Smooth muscle cell (in vitro differentiated cells): ENCODE data around the gene LRG1. TPM values are rescaled to one million over a fixed set of nuclear protein-coding genes. Genes with fewer than 3 reads are reported as not detected.

Source experiments
- DNase-seq: peaks from one replicate; lab custom pipeline; 2025; ENCODE audit not compliant: unreplicated experiment; lab: John Stamatoyannopoulos, UW
- H2AFZ ChIP-seq: fragments of 200-600 bp; sonication (generic); 2 replicates; pipeline ENCODE4 v1.6.0; 2016; ENCODE audit warnings: antibody characterized with exemption, low read depth, mild to moderate bottlenecking
- H3F3A ChIP-seq: fragments of 200-600 bp; sonication (generic); 2 replicates; pipeline ENCODE4 v1.6.0; 2017; ENCODE audit warnings: antibody characterized with exemption, low read depth
- H3K27ac ChIP-seq: fragments of 200-600 bp; sonication (generic); 2 replicates; pipeline ENCODE4 v1.5.1; 2016; ENCODE audit warnings: low read depth, mild to moderate bottlenecking
- H3K27me3 ChIP-seq: fragments of 200-600 bp; sonication (generic); 2 replicates; pipeline ENCODE4 v1.6.1; 2016; ENCODE audit warnings: low read depth, mild to moderate bottlenecking
- H3K36me3 ChIP-seq: fragments of 200-600 bp; sonication (generic); 2 replicates; pipeline ENCODE4 v1.5.1; 2016; ENCODE audit warnings: low read depth
- H3K4me1 ChIP-seq: fragments of 200-600 bp; sonication (generic); 2 replicates; pipeline ENCODE4 v1.5.1; 2016; ENCODE audit warnings: low read depth
- H3K4me2 ChIP-seq: fragments of 200-600 bp; sonication (generic); 2 replicates; pipeline ENCODE4 v1.6.0; 2016; ENCODE audit warnings: mild to moderate bottlenecking
- H3K4me3 ChIP-seq: fragments of 200-600 bp; sonication (generic); 2 replicates; pipeline ENCODE4 v1.5.1; 2016; ENCODE audit warnings: mild to moderate bottlenecking
- H3K79me2 ChIP-seq: fragments of 200-600 bp; sonication (generic); 2 replicates; pipeline ENCODE4 v1.6.0; 2016; ENCODE audit warnings: low read depth, mild to moderate bottlenecking
- H3K9ac ChIP-seq: fragments of 200-600 bp; sonication (generic); 2 replicates; pipeline ENCODE4 v1.6.0; 2016; ENCODE audit warnings: low read depth
- H3K9me3 ChIP-seq: fragments of 200-600 bp; sonication (generic); replicated peaks from 2 replicates; pipeline ENCODE4 v1.5.1; 2016; ENCODE audit warnings: low read depth
- H4K20me1 ChIP-seq: fragments of 200-600 bp; sonication (generic); 2 replicates; pipeline ENCODE4 v1.6.0; 2016; ENCODE audit warnings: low read depth
- WGBS: methylation state at CpG from one replicate; pipeline ENCODE4 v1.1.7; 2016; ENCODE audit warnings: low lambda C conversion rate; 5-methylcytosine and 5-hydroxymethylcytosine counted together
- polyA plus RNA-seq: library from polyadenylated mRNA; unstranded; fragments of >200 nt; fragmentation: Nextera tagmentation; extraction: Ambion mirVana; gene quantifications from 2 replicates; pipeline ENCODE4 v1.2.1, GENCODE V29; 2016
- total RNA-seq: library from RNA; depleted of rRNA; stranded (reverse); fragments of >200 nt; gene quantifications from 2 replicates; pipeline ENCODE4 v1.2.3, GENCODE V29; 2014
- TF ChIP-seq, protein P1 (sequence below): fragments of 200-600 bp; sonication (generic); IDR thresholded peaks from 2 replicates; pipeline ENCODE4 v1.5.1; 2017; ENCODE audit warnings: borderline replicate concordance, mild to moderate bottlenecking, antibody characterized with exemption; ENCODE audit not compliant: insufficient read depth, poor library complexity, severe bottlenecking

The LRG1 gene
- total and polyA plus RNA-seq, 2 experiments from 2014 or later, result not detected

DNA sequence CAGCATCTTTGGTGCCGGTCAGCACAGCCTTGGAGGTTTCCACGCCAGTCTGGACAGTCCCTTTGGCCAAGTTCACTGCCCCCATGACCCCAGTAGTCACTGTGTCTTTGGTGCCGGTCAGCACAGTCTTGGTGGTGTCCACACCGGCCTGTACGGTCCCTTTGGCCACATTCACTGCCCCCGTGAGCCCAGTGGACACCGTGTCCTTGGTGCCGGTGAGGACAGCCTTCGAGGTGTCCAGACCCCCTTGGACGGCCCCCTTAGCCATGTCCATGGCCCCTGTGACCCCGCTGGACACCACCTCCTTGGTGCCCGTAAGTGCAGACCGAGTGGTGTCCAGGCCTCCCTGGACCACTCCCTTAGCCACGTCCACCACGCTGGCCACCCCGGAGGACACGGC is 26.6 kb downstream of the LRG1 start:
- Histone ChIP-seq H3F3A (no peaks in the 10 kb centered on the region), H4K20me1 (no peaks in the 10 kb centered on the region), H3K79me2 (no peaks in the 10 kb centered on the region), H3K27ac (no peak overlapping the region), H3K9me3 (no peaks in the 10 kb centered on the region), H3K27me3 (no peaks in the 10 kb centered on the region), H2AFZ (no peak overlapping the region), H3K36me3 (no peaks in the 10 kb centered on the region), H3K4me1 (no peaks in the 10 kb centered on the region), H3K4me2 (no peak overlapping the region), H3K9ac (no peak overlapping the region), H3K4me3 (no peak overlapping the region)
- DNase-seq, result no peak
- WGBS, result 92% methylated on average over 17 of the region's 17 CpGs
- TF ChIP-seq, protein P1, sequence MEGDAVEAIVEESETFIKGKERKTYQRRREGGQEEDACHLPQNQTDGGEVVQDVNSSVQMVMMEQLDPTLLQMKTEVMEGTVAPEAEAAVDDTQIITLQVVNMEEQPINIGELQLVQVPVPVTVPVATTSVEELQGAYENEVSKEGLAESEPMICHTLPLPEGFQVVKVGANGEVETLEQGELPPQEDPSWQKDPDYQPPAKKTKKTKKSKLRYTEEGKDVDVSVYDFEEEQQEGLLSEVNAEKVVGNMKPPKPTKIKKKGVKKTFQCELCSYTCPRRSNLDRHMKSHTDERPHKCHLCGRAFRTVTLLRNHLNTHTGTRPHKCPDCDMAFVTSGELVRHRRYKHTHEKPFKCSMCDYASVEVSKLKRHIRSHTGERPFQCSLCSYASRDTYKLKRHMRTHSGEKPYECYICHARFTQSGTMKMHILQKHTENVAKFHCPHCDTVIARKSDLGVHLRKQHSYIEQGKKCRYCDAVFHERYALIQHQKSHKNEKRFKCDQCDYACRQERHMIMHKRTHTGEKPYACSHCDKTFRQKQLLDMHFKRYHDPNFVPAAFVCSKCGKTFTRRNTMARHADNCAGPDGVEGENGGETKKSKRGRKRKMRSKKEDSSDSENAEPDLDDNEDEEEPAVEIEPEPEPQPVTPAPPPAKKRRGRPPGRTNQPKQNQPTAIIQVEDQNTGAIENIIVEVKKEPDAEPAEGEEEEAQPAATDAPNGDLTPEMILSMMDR, result no peak

DNA sequence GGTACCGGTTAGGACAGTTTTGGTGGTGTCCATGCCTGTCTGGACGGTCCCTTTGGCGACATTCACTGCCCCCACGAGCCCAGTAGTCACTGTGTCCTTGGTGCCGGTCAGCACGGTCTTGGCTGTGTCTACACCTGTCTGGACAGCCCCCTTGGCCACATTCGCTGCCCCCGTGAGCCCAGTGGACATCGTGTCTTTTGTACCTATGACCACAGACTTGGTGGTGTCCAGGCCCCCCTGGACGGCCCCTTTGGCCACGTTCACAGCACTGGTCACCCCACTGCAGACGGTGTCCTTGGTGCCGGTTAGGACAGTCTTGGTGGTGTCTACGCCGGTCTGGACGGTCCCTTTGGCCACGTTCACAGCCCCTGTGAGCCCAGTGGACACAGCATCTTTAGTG is 27.8 kb downstream of the LRG1 start:
- H3K4me2 ChIP-seq, result no peak overlapping the region
- no peak overlapping the region for H3K4me3 ChIP-seq
- no peaks in the 10 kb centered on the region for H4K20me1 ChIP-seq
- no peaks in the 10 kb centered on the region for H3K79me2 ChIP-seq
- WGBS, result 96% methylated on average over 17 of the region's 17 CpGs
- no peak overlapping the region for H3K9ac ChIP-seq
- H3K4me1 ChIP-seq, result no peaks in the 10 kb centered on the region
- no peaks in the 10 kb centered on the region for H3K9me3 ChIP-seq
- no peaks in the 10 kb centered on the region for H3K27me3 ChIP-seq
- TF ChIP-seq, protein P1, result no peak
- no peak overlapping the region for H2AFZ ChIP-seq
- H3F3A ChIP-seq, result peaks cover under 1% of the 10 kb centered on the region
- H3K36me3 ChIP-seq, result no peaks in the 10 kb centered on the region
- no peak overlapping the region for H3K27ac ChIP-seq
- no peak for DNase-seq

DNA sequence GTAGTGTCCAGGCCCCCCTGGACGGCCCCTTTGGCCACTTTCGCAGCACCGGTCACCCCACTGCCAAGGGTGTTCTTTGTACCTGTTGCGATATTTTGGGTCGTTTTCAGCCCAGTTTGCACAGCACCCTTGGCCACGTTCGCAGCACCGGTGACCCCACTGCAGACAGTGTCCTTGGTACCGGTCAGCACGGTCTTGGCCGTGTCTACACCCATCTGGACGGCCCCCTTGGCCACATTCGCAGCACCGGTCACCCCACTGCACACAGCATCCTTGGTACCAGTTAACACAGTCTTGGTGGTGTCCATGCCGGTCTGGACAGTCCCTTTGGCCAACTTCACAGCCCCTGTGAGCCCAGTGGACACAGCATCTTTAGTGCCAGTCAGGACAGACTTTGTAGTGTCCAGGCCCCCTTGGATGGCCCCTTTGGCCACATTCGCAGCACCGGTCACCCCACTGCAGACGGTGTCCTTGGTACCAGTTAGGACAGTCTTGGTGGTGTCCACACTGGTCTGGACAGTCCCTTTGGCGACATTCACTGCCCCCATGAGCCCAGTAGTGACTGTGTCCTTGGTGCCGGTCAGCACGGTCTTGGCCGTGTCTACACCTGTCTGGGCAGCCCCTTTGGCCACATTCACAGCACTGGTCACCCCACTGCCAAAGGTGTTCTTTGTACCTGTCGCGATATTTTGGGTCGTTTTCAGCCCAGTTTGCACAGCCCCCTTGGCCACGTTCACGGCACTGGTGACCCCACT is 28.4 kb downstream of the LRG1 start:
- H3K4me3 ChIP-seq, result no peak overlapping the region
- no peaks in the 10 kb centered on the region for H3K79me2 ChIP-seq
- DNase-seq, result no peak
- H3K4me1 ChIP-seq, result no peaks in the 10 kb centered on the region
- no peak overlapping the region for H3K27ac ChIP-seq
- peaks cover 6% of the 10 kb centered on the region for H3F3A ChIP-seq
- H3K4me2 ChIP-seq, result no peak overlapping the region
- H2AFZ ChIP-seq, result no peak overlapping the region
- H3K9ac ChIP-seq, result no peak overlapping the region
- WGBS, result 89% methylated on average over 27 of the region's 27 CpGs
- no peaks in the 10 kb centered on the region for H3K27me3 ChIP-seq
- H3K36me3 ChIP-seq, result no peaks in the 10 kb centered on the region
- TF ChIP-seq, protein P1, result no peak
- no peaks in the 10 kb centered on the region for H3K9me3 ChIP-seq
- H4K20me1 ChIP-seq, result no peaks in the 10 kb centered on the region
